KMS-11 (cell line): ENCODE data around the gene EXOSC5.

Experiments
- H2AFZ ChIP-seq: fragments of 200-600 bp; sonication (generic); 2 replicates; pipeline ENCODE4 v1.6.1; 2016; ENCODE audit warnings: antibody characterized with exemption, mixed run types, low read depth
- H3K27ac ChIP-seq: fragments of 200-600 bp; sonication (generic); 2 replicates; pipeline ENCODE4 v1.6.1; 2016; ENCODE audit warnings: mild to moderate bottlenecking, mixed run types
- H3K27me3 ChIP-seq: fragments of 200-600 bp; sonication (generic); 2 replicates; pipeline ENCODE4 v1.6.1; 2017; ENCODE audit warnings: mild to moderate bottlenecking, low read depth, mixed run types, moderate library complexity; ENCODE audit not compliant: insufficient read depth
- H3K36me3 ChIP-seq: fragments of 200-600 bp; sonication (generic); 2 replicates; pipeline ENCODE4 v1.6.1; 2017; ENCODE audit warnings: mild to moderate bottlenecking, mixed run types; ENCODE audit not compliant: insufficient read depth
- H3K4me1 ChIP-seq: fragments of 200-600 bp; sonication (generic); 2 replicates; pipeline ENCODE4 v1.6.1; 2016; ENCODE audit warnings: mild to moderate bottlenecking, low read depth, mixed run types; ENCODE audit not compliant: poor library complexity, severe bottlenecking
- H3K4me2 ChIP-seq: fragments of 200-600 bp; sonication (generic); 2 replicates; pipeline ENCODE4 v1.7.0; 2016; ENCODE audit warnings: mild to moderate bottlenecking, mixed run types
- H3K4me3 ChIP-seq: fragments of 200-600 bp; sonication (generic); IDR thresholded peaks from 2 replicates; pipeline ENCODE4 v1.6.1; 2017; ENCODE audit warnings: low read depth, low read length, mixed read lengths; ENCODE audit not compliant: insufficient read depth
- H3K79me2 ChIP-seq: fragments of 200-600 bp; sonication (generic); 2 replicates; pipeline ENCODE4 v1.6.1; 2016; ENCODE audit warnings: low read depth, mixed run types; ENCODE audit not compliant: insufficient read depth
- H3K9ac ChIP-seq: fragments of 200-600 bp; sonication (generic); 2 replicates; pipeline ENCODE4 v1.6.1; 2016; ENCODE audit warnings: mild to moderate bottlenecking, mixed run types
- H4K20me1 ChIP-seq: fragments of 200-600 bp; sonication (generic); 2 replicates; pipeline ENCODE4 v1.6.1; 2016; ENCODE audit warnings: mild to moderate bottlenecking, mixed run types; ENCODE audit not compliant: insufficient read depth
- CTCF ChIP-seq: fragments of 200-600 bp; sonication (generic); conservative IDR thresholded peaks from 2 replicates; pipeline ENCODE4 v1.6.1; 2017; ENCODE audit warnings: low read depth, mild to moderate bottlenecking, antibody characterized with exemption, low read length, moderate library complexity, mixed read lengths

EXOSC5 gene

GRCh38 chr19:41341669-41342490 is 55.3 kb downstream of the EXOSC5 start:
- Histone ChIP-seq H3K4me2 (no peak overlapping the region), H2AFZ (no peak overlapping the region), H3K79me2 (no peaks in the 10 kb centered on the region; the same call in 1 of the 2 replicates), H3K9ac (no peak overlapping the region), H3K27ac (no peak overlapping the region), H3K27me3 (no peaks in the 10 kb centered on the region), H3K4me1 (no peaks in the 10 kb centered on the region), H4K20me1 (no peaks in the 10 kb centered on the region), H3K4me3 (no peak overlapping the region), H3K36me3 (peaks cover 3% of the 10 kb centered on the region; the same call in 1 of the 2 replicates)
- no peak for TF ChIP-seq CTCF

- no peak overlapping the region for H3K4me2 ChIP-seq
- H3K4me1 ChIP-seq = no peaks in the 10 kb centered on the region
- no peak overlapping the region for H3K9ac ChIP-seq
- no peak overlapping the region for H2AFZ ChIP-seq
- no peaks in the 10 kb centered on the region for H4K20me1 ChIP-seq
- H3K36me3 ChIP-seq = peaks cover 8% of the 10 kb centered on the region; the same call in 1 of the 2 replicates
- no peaks in the 10 kb centered on the region; the same call in 1 of the 2 replicates for H3K79me2 ChIP-seq
- H3K27me3 ChIP-seq = no peaks in the 10 kb centered on the region
- no peak for TF ChIP-seq CTCF
- no peak overlapping the region for H3K27ac ChIP-seq
- no peak overlapping the region for H3K4me3 ChIP-seq
These were observed 57.2 kb downstream of the EXOSC5 start for GRCh38 chr19:41339936-41340335.
